H1 (cell line): ENCODE measurements around the gene CDK5R2. TPM values are rescaled to one million over a fixed set of nuclear protein-coding genes. Genes with fewer than 3 reads are reported as not detected.

Experiments
- CTCF ChIA-PET: fragments of 300-600 bp; sonication (Branson Sonifier 250); formaldehyde crosslinking; loops from one replicate; lab custom pipeline; 2021; ENCODE audit not compliant: partially characterized antibody; lab: Charles Lee
- POLR2A ChIA-PET: fragments of 300-600 bp; sonication (Branson Sonifier 250); formaldehyde crosslinking; loops from one replicate; lab custom pipeline; 2021; ENCODE audit warnings: inconsistent platforms; ENCODE audit not compliant: partially characterized antibody; lab: Charles Lee
- DNase-seq, 2 experiments: peaks; one replicate each; pipeline versions ENCODE4 v3.0.0 to v3.0.0-alpha.2; 2010 to 2022; ENCODE audit warnings: low spot score in 2 of 2, low read depth in 1 of 2, mixed read lengths in 1 of 2
- FAIRE-seq: peaks from 2 replicates; lab custom pipeline; 2011; peaks lifted over from hg19 to GRCh38; lab: Jason Lieb, UNC
- H2AFZ ChIP-seq: 2 replicates; pipeline ENCODE4 v1.8.1; 2012; ENCODE audit warnings: low read length, inconsistent platforms
- H2AK5ac ChIP-seq: 2 replicates; pipeline ENCODE4 v1.6.1; 2013; ENCODE audit warnings: low read depth, low read length
- H2BK120ac ChIP-seq: replicated peaks from 2 replicates; pipeline ENCODE3; 2013; ENCODE audit warnings: low read depth, low read length, inconsistent platforms
- H2BK12ac ChIP-seq: 2 replicates; pipeline ENCODE4 v1.6.1; 2013; ENCODE audit warnings: low read depth, low read length
- H2BK15ac ChIP-seq: 2 replicates; pipeline ENCODE4 v1.6.1; 2013; ENCODE audit warnings: low read length
- H2BK20ac ChIP-seq: 2 replicates; pipeline ENCODE4 v1.6.1; 2013; ENCODE audit warnings: low read length
- H2BK5ac ChIP-seq: 2 replicates; pipeline ENCODE4 v1.6.1; 2013; ENCODE audit warnings: low read depth, low read length
- H3K14ac ChIP-seq: 2 replicates; pipeline ENCODE4 v1.6.1; 2013; ENCODE audit warnings: inconsistent platforms; ENCODE audit not compliant: insufficient read length
- H3K18ac ChIP-seq: 2 replicates; pipeline ENCODE4 v1.6.1; 2013; ENCODE audit warnings: low read length; ENCODE audit errors: extremely low read depth
- H3K23ac ChIP-seq: 2 replicates; pipeline ENCODE4 v1.6.1; 2013; ENCODE audit warnings: inconsistent platforms; ENCODE audit not compliant: insufficient read length
- H3K23me2 ChIP-seq: 2 replicates; pipeline ENCODE4 v1.6.1; 2013; ENCODE audit warnings: low read depth, low read length
- H3K27ac ChIP-seq: 2 replicates; pipeline ENCODE4 v1.6.1; 2011; ENCODE audit warnings: low read depth, low read length, inconsistent platforms
- H3K27me3 ChIP-seq, 4 experiments: replicated peaks in 1 of 4; 1 replicate in 1 of 4; 2 replicates in 3 of 4; pipeline versions ENCODE4 v1.6.1 to v1.8.1; 2011 to 2013; ENCODE audit warnings: low read length in 3 of 4, mild to moderate bottlenecking in 3 of 4, inconsistent platforms in 2 of 4, mixed read lengths in 2 of 4, moderate library complexity in 1 of 4; ENCODE audit not compliant: control insufficient read depth in 3 of 4, insufficient read depth in 3 of 4; ENCODE audit errors: extremely low read depth in 1 of 4
- H3K36me3 ChIP-seq, 4 experiments: 2 replicates each; pipeline versions ENCODE4 v1.6.1 to v1.8.1; 2011 to 2013; ENCODE audit warnings: mild to moderate bottlenecking in 4 of 4, low read length in 3 of 4, moderate library complexity in 2 of 4, control low read depth in 1 of 4, inconsistent platforms in 1 of 4; ENCODE audit not compliant: insufficient read depth in 4 of 4, control insufficient read depth in 2 of 4
- H3K4ac ChIP-seq: replicated peaks from 2 replicates; pipeline ENCODE3; 2013; ENCODE audit warnings: low read length, low read depth, mixed read lengths, inconsistent platforms; ENCODE audit not compliant: insufficient read length
- H3K4me1 ChIP-seq, 4 experiments: replicated peaks in 1 of 4; 1 replicate in 1 of 4; 2 replicates in 3 of 4; pipeline versions ENCODE4 v1.6.1 to v1.8.1; 2011 to 2013; ENCODE audit warnings: low read length in 3 of 4, inconsistent platforms in 2 of 4, mixed read lengths in 1 of 4; ENCODE audit not compliant: insufficient read depth in 4 of 4, control insufficient read depth in 3 of 4
- H3K4me2 ChIP-seq, 2 experiments: 2 replicates each; pipeline versions ENCODE4 v1.6.1 to v1.8.1; 2011 to 2013; ENCODE audit warnings: low read depth in 2 of 2, low read length in 2 of 2, control low read depth in 1 of 2, inconsistent platforms in 1 of 2, mild to moderate bottlenecking in 1 of 2; ENCODE audit not compliant: insufficient read depth in 1 of 2
- H3K4me3 ChIP-seq, 4 experiments: fragments of 200-600, 300-600 bp in 1 of 4; sonication (generic), shearing (Covaris generic), sonication (Bioruptor Twin) in 1 of 4; 2 replicates each; pipeline versions ENCODE4 v1.5.1 to v1.8.1; 2011 to 2016; ENCODE audit warnings: low read length in 4 of 4, low read depth in 3 of 4, control low read depth in 2 of 4, inconsistent platforms in 2 of 4, mild to moderate bottlenecking in 2 of 4, mixed read lengths in 1 of 4, moderate library complexity in 1 of 4; ENCODE audit not compliant: insufficient read depth in 2 of 4; ENCODE audit errors: extremely low read depth in 1 of 4
- H3K56ac ChIP-seq: replicated peaks from 2 replicates; pipeline ENCODE3; 2013; ENCODE audit warnings: low read depth, mild to moderate bottlenecking, mixed read lengths, low read length, inconsistent platforms; ENCODE audit not compliant: insufficient read length
- H3K79me1 ChIP-seq: 2 replicates; pipeline ENCODE4 v1.6.1; 2013; ENCODE audit warnings: low read depth, low read length, control low read depth
- H3K79me2 ChIP-seq, 2 experiments: 2 replicates each; pipeline versions ENCODE4 v1.6.1 to v1.8.1; 2012 to 2013; ENCODE audit warnings: low read length in 2 of 2, mild to moderate bottlenecking in 2 of 2, inconsistent platforms in 1 of 2; ENCODE audit not compliant: insufficient read depth in 2 of 2, control insufficient read depth in 1 of 2
- H3K9ac ChIP-seq, 4 experiments: replicated peaks in 1 of 4; 1 replicate in 1 of 4; 2 replicates in 3 of 4; pipeline versions ENCODE4 v1.6.1 to v1.8.1; 2011 to 2013; ENCODE audit warnings: low read depth in 3 of 4, low read length in 3 of 4, control low read depth in 2 of 4, mild to moderate bottlenecking in 2 of 4, moderate library complexity in 2 of 4, inconsistent platforms in 1 of 4; ENCODE audit errors: extremely low read depth in 1 of 4
- H3K9me3 ChIP-seq, 2 experiments: 2 replicates each; pipeline versions ENCODE4 v1.6.1 to v1.8.1; 2012 to 2013; ENCODE audit warnings: mild to moderate bottlenecking in 2 of 2, moderate library complexity in 2 of 2, control low read depth in 1 of 2, inconsistent platforms in 1 of 2, low read depth in 1 of 2, low read length in 1 of 2, mixed read lengths in 1 of 2; ENCODE audit not compliant: insufficient read depth in 2 of 2
- H4K20me1 ChIP-seq, 2 experiments: replicated peaks in 1 of 2; 2 replicates each; pipeline versions ENCODE3 to v1.8.1; 2011 to 2013; ENCODE audit warnings: inconsistent platforms in 2 of 2, low read length in 2 of 2, mild to moderate bottlenecking in 1 of 2; ENCODE audit not compliant: insufficient read depth in 2 of 2, control insufficient read depth in 1 of 2
- H4K5ac ChIP-seq: 2 replicates; pipeline ENCODE4 v1.6.1; 2013; ENCODE audit warnings: low read length, low read depth, mixed read lengths, inconsistent platforms; ENCODE audit not compliant: insufficient read length
- H4K8ac ChIP-seq: 2 replicates; pipeline ENCODE4 v1.8.0; 2013; ENCODE audit warnings: mild to moderate bottlenecking, moderate library complexity, low read length, inconsistent platforms; ENCODE audit not compliant: insufficient read depth; ENCODE audit errors: extremely low read depth
- H4K91ac ChIP-seq: replicated peaks from 2 replicates; pipeline ENCODE3; 2013; ENCODE audit warnings: low read length, mixed read lengths, inconsistent platforms; ENCODE audit not compliant: insufficient read length
- CHD1 ChIP-seq: IDR thresholded peaks from 2 replicates; pipeline ENCODE4 v1.6.1; 2012; ENCODE audit warnings: low read depth, low read length, improper control_type of control experiment
- CHD2 ChIP-seq: IDR thresholded peaks from 2 replicates; pipeline ENCODE4 v1.6.1; 2012; ENCODE audit warnings: low read length, improper control_type of control experiment
- CREB1 ChIP-seq: IDR thresholded peaks from 2 replicates; pipeline ENCODE4 v1.6.1; 2012; ENCODE audit warnings: inconsistent platforms
- PHF8 ChIP-seq: fragments of 200-600 bp; sonication (generic); conservative IDR thresholded peaks from 2 replicates; pipeline ENCODE4 v1.7.1; 2012; ENCODE audit warnings: low read depth, mild to moderate bottlenecking, inconsistent platforms, low read length, moderate library complexity
- RXRA ChIP-seq: IDR thresholded peaks from 2 replicates; pipeline ENCODE4 v1.6.1; 2011; ENCODE audit warnings: low read depth, mild to moderate bottlenecking, low read length, moderate library complexity; ENCODE audit not compliant: insufficient read depth
- SIN3A ChIP-seq, 2 experiments: IDR thresholded peaks in 1 of 2; conservative IDR thresholded peaks in 1 of 2; 2 replicates each; pipeline ENCODE4 v1.6.1; 2011 to 2012; ENCODE audit warnings: low read length in 2 of 2, improper control_type of control experiment in 1 of 2, low read depth in 1 of 2, mild to moderate bottlenecking in 1 of 2
- SP1 ChIP-seq: IDR thresholded peaks from 2 replicates; pipeline ENCODE4 v1.6.1; 2011; ENCODE audit warnings: low read depth, low read length
- WGBS, 2 experiments: shearing (Covaris generic) in 1 of 2; methylation state at CpG; one replicate each; pipeline versions ENCODE4 v1.1.6 to v1.1.7; 2013 to 2015; ENCODE audit warnings: low lambda C conversion rate in 2 of 2, mixed read lengths in 2 of 2, inconsistent platforms in 1 of 2, low coverage in 1 of 2, missing lambda C conversion rate in 1 of 2; ENCODE audit not compliant: insufficient replicate concordance in 2 of 2, insufficient coverage in 1 of 2, insufficient read length in 1 of 2; ENCODE audit errors: extremely low coverage in 1 of 2, missing lambda C conversion rate in 1 of 2; 5-methylcytosine and 5-hydroxymethylcytosine counted together
- long read RNA-seq, 2 experiments: library from RNA in 1 of 2; library from capped mRNA in 1 of 2; stranded (forward); transcript quantifications; one replicate each; pipeline ENCODE4 v2.0.0, GENCODE V29; 2021; ENCODE audit warnings: inconsistent platforms in 1 of 2
- polyA minus RNA-seq, 3 experiments: library from RNA; depleted of rRNA, polyadenylated mRNA; stranded (reverse); fragments of >200 nt; gene quantifications; 1 replicate in 2 of 3; 2 replicates in 1 of 3; pipeline ENCODE4 v1.2.3, GENCODE V29; 2011
- polyA plus RNA-seq, 7 experiments: library from polyadenylated mRNA; depleted of rRNA in 3 of 7; stranded (reverse) in 5 of 7; unstranded in 2 of 7; fragments of >200 nt in 5 of 7; fragments of 200-250 nt in 2 of 7; gene quantifications; 1 replicate in 5 of 7; 2 replicates in 1 of 7; 4 replicates in 1 of 7; pipeline versions ENCODE4 v1.2.1 to v1.2.3, GENCODE V29; 2011 to 2013; ENCODE audit warnings: missing spikeins in 2 of 7, mixed read lengths in 2 of 7
- total RNA-seq: library from RNA; stranded (reverse); fragmentation: NEBNext Ultra II Directional; extraction: Animal tissue kit (Norgen Biotek cat#: 25700); gene quantifications from 2 replicates; pipeline ENCODE4 v1.2.1, GENCODE V29; 2021

CDK5R2 gene
- total RNA-seq (not detected in 2 replicates), polyA plus RNA-seq (2011; rRNA removed) (0.14 TPM in 2 replicates), polyA minus RNA-seq (2011; rRNA and poly(A)+ RNA removed) (0.06 TPM in 1 of 2 replicates, not detected in the other)
- polyA plus RNA-seq (2011; cell fraction: cytosol; rRNA removed): 0.09 TPM
- polyA plus RNA-seq (2011; cell fraction: nucleus; rRNA removed): not detected
- 0.08 to 0.33 TPM (median 0.14 TPM) in 3 of 4 replicates, not detected in the other for polyA plus RNA-seq (2012, experiment 1 of 2)
- polyA plus RNA-seq (2012, experiment 2 of 2): not detected
- 0.10 TPM for polyA plus RNA-seq (2013, experiment 1 of 2)
- 0.13 TPM for polyA plus RNA-seq (2013, experiment 2 of 2)
- not detected for polyA minus RNA-seq (2011; cell fraction: cytosol; rRNA and poly(A)+ RNA removed)
- not detected for polyA minus RNA-seq (2011; cell fraction: nucleus; rRNA and poly(A)+ RNA removed)
- long read RNA-seq, experiment 1: 0 reads
- long read RNA-seq, experiment 2: 0 reads

DNA sequence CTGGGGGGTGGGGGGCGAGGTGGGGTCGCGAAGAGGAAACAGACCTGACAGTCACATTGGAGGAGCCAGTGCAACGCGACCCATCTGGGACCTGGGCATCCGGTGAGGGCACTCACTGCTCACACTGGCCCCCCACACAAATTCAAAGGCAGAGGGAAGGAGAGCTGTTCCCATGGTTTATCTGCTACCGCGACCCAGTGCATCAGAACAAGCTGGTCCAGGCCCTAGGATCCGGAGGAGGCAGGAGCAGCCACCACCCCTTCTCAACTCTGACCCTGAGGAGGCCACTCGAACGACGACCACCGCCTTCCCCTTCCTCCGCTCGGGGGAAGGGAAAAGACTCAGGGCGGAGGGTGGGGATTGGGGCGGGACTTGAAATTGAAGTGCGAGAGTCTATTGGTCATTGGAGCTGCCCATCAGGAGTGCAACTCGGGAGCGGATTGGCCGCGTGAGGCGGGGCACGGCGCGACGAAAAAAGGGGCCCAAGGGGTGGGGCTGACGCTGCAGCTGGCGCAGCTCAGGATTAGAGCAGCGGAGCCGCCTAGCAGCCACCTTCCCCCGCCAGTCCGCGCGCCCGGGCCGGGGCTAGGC, at the start of gene CDK5R2:
CDK5R2 (plus strand) TSS at position 526 of the 591 bp plus-strand sequence. CDS start 155 bp downstream, outside the sequence.
- peak within 1 kb of the TSS; percentile 46 for H4K5ac ChIP-seq
- H4K20me1 ChIP-seq: peaks cover 2 to 12% of the 10 kb centered on the region in 2 experiments
- H2AK5ac ChIP-seq: 0 out of 2 replicates have a peak within 1 kb of the TSS, but pooled peaks have one; percentile 15
- 0 out of 2 replicates have a peak within 1 kb of the TSS, but pooled peaks have one; percentile 15 for H2BK5ac ChIP-seq
- peaks cover 9 to 29% (median 18%) of the 10 kb centered on the region in 4 experiments for H3K4me1 ChIP-seq
- CTCF ChIA-PET: interaction anchor here (0.6 to 6.8 kb wide), 9 partner anchors 20 to 198 kb away, joined by 3 to 50 read pairs (median 3); no protein-coding TSS in a partner anchor
- peaks cover 12% of the 10 kb centered on the region for H3K23me2 ChIP-seq
- peaks cover 31 to 69% (median 54%) of the 10 kb centered on the region in 4 experiments for H3K27me3 ChIP-seq
- DNase-seq: peak; percentile 74 to 98
- peak within 1 kb of the TSS; percentile 84; the same call in 1 of the 2 replicates for H3K18ac ChIP-seq
- peaks cover 0 to 2% of the 10 kb centered on the region in 2 experiments; a peak in 1 of 4 replicates for H3K9me3 ChIP-seq
- H3K79me2 ChIP-seq: no peaks in the 10 kb centered on the region
- WGBS, 2 experiments: 2% methylated on average over 10 of the region's 37 CpGs; no CpG with 5 or more reads in 1 of the 2 experiments
- H3K23ac ChIP-seq: no peak within 1 kb of the TSS
- no peak within 1 kb of the TSS for H3K27ac ChIP-seq
- peak within 1 kb of the TSS; percentile 97 for H2AFZ ChIP-seq
- no peak within 1 kb of the TSS for H3K56ac ChIP-seq
- no peak within 1 kb of the TSS for H3K4ac ChIP-seq
- no peak for FAIRE-seq
- H3K9ac ChIP-seq: peak within 1 kb of the TSS in 1 of 4 experiments; percentile 80; a peak in 2 of 7 replicates
- H3K14ac ChIP-seq: no peak within 1 kb of the TSS
- H2BK120ac ChIP-seq: no peak within 1 kb of the TSS
- H3K4me2 ChIP-seq: peak within 1 kb of the TSS; percentile 84 to 95
- peak within 1 kb of the TSS; percentile 44; the same call in 1 of the 2 replicates for H2BK12ac ChIP-seq
- H2BK15ac ChIP-seq: peak within 1 kb of the TSS; percentile 100; the same call in 1 of the 2 replicates
- POLR2A ChIA-PET: interaction anchor here (0.9 to 1.4 kb wide), 4 partner anchors 9 to 32 kb away, joined by 4 to 5 read pairs (median 4); no protein-coding TSS in a partner anchor
- no peak within 1 kb of the TSS; the same call in 1 of the 2 replicates for H4K8ac ChIP-seq
- H3K4me3 ChIP-seq: peak within 1 kb of the TSS; percentile 61 to 74 (median 68)
- H3K79me1 ChIP-seq: no peaks in the 10 kb centered on the region
- H4K91ac ChIP-seq: no peak within 1 kb of the TSS
- peaks cover 0 to 15% (median 0%) of the 10 kb centered on the region in 4 experiments; a peak in 1 of 8 replicates for H3K36me3 ChIP-seq
- H2BK20ac ChIP-seq: no peak within 1 kb of the TSS
- TF ChIP-seq CHD1: no peak
- TF ChIP-seq PHF8: 0 out of 2 replicates have a peak, but pooled peaks have one; percentile 30
- TF ChIP-seq CHD2: peak; percentile 81
- TF ChIP-seq CREB1: peak; percentile 84
- no peak for TF ChIP-seq RXRA
- TF ChIP-seq SIN3A (conservative IDR thresholded peaks at IDR 0.05 in 1 of 2, IDR thresholded peaks at IDR 0.05 in 1 of 2; ENCODE audit: low read depth in 1 of 2, low read length in 2 of 2): peak in 1 of 2 experiments; percentile 48; a peak in 1 of 4 replicates
- TF ChIP-seq SP1: peak; percentile 90
